NCI-H510A treated with DMSO at 0.1 percent for 48 hours (cell line): ENCODE data around the gene OBSCN.

Source experiments
- DNase-seq: peaks from one replicate; lab custom pipeline; 2025; lab: John Stamatoyannopoulos, UW

Gene OBSCN

GRCh38 chr1:228417483-228418203 lies 209.8 kb downstream of the OBSCN start:
- no peak for DNase-seq

GRCh38 chr1:228420968-228421826 lies 213.4 kb downstream of the OBSCN start:
- no peak for DNase-seq

DNA sequence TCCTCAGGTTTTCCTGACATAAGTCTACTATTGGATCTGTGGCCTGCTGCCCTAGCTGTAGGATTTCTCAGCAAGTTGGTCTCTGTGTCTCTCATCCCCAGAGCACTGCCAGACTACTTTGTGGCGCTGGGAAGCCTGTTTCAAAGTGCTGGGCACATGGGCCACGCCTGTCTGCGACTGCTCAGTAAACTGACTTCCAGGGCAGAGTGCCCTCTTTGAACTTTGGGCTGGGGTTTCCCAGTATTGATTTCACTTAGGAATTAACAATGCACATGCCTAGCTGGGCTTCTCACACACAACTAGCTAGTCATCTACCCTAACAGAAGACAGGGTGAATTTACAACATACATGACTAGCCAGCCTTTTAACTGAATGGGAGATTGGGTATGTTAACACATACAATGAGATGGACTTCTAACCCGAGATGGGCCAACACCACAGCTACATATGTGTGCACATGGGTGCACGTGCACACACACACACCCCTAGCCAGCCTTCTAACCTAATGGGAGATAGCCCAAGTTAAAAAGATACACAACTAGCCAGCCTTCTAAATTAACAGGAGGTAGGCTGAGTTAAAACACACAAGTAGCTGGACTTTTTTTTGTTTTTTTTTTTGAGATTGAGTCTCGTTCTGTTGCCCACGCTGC lies 215.7 kb downstream of the OBSCN start:
- DNase-seq, result no peak

- no peak for DNase-seq
These were observed 217.1 kb downstream of the OBSCN start for GRCh38 chr1:228424685-228425660.

GRCh38 chr1:228426518-228427175 lies 218.8 kb downstream of the OBSCN start:
- no peak for DNase-seq

DNA sequence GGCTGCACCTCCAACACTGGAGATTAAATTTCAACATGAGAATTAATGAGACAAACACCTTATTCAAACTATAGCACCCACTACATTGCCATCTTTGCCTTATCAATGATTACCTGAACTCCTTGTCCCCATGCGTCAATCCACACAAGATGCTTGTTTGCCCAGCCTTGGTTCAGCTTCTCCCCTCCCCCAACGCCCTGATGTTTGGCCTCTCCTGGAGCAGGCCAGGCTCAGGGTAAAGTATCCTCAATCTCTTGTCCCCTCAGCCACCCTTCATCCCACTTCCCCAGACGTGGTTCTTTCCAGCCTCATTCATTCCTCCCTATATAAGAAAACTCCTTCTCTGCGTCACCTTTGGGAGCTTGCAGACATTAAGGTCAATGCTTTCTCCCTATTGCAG lies 220.6 kb downstream of the OBSCN start:
- DNase-seq, result no peak
